Esophagus muscularis mucosa (tissue), 3 donors: Measurements from ENCODE around the gene RTN4IP1.

Source experiments
- POLR2A ChIP-seq: fragments of 450-650 bp; IDR thresholded peaks from one replicate; pipeline ENCODE4 v1.6.1; 2017; ENCODE audit warnings: antibody characterized with exemption, moderate library complexity, mild to moderate bottlenecking, low read depth
- POLR2AphosphoS5 ChIP-seq, 2 donors: sonication (generic); formaldehyde crosslinking; IDR thresholded peaks; one replicate each; pipeline ENCODE4 v1.6.1; 2017; ENCODE audit warnings: antibody characterized with exemption in 2 of 2
- TF ChIP-seq, protein P1 (sequence below), 3 experiments: fragments of 200-600 bp in 2 of 3; fragments of 450-650 bp in 1 of 3; sonication (generic) in 2 of 3; IDR thresholded peaks; one replicate each; pipeline ENCODE4 v1.5.1; 2017 to 2019; ENCODE audit warnings: antibody characterized with exemption in 3 of 3, mild to moderate bottlenecking in 2 of 3, moderate library complexity in 1 of 3

DNA sequence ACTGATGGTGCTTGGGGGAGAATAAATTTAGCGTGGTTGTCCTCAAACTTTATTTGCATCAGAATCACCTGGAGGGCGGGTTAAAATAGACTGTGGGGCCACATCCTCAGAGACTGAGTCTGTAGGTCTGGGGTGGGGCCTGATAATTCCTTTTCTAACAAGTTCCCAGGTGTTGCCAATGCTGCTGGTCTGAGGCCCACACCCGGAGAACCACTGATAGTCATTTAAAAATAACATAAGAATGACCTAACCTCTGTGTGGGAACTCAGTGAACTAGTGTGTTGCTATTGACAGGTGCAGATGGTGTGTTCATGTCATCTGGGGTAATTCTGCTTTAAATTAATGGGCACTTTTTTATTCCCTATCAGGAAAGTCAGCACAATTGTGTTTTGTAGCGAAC is 64.8 kb downstream of the RTN4IP1 start:
- TF ChIP-seq, protein P1, sequence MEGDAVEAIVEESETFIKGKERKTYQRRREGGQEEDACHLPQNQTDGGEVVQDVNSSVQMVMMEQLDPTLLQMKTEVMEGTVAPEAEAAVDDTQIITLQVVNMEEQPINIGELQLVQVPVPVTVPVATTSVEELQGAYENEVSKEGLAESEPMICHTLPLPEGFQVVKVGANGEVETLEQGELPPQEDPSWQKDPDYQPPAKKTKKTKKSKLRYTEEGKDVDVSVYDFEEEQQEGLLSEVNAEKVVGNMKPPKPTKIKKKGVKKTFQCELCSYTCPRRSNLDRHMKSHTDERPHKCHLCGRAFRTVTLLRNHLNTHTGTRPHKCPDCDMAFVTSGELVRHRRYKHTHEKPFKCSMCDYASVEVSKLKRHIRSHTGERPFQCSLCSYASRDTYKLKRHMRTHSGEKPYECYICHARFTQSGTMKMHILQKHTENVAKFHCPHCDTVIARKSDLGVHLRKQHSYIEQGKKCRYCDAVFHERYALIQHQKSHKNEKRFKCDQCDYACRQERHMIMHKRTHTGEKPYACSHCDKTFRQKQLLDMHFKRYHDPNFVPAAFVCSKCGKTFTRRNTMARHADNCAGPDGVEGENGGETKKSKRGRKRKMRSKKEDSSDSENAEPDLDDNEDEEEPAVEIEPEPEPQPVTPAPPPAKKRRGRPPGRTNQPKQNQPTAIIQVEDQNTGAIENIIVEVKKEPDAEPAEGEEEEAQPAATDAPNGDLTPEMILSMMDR (IDR thresholded peaks at IDR 0.05) = no peak
- no peak for TF ChIP-seq POLR2AphosphoS5 (IDR thresholded peaks at IDR 0.05)
- TF ChIP-seq POLR2A = no peak
